Hepatic stellate cell (primary cell): ENCODE results near the gene SLC25A48.

ENCODE experiments used
- DNase-seq: peaks from one replicate; pipeline ENCODE4 v3.0.0; 2011; ENCODE audit warnings: low spot score

Gene SLC25A48

DNA sequence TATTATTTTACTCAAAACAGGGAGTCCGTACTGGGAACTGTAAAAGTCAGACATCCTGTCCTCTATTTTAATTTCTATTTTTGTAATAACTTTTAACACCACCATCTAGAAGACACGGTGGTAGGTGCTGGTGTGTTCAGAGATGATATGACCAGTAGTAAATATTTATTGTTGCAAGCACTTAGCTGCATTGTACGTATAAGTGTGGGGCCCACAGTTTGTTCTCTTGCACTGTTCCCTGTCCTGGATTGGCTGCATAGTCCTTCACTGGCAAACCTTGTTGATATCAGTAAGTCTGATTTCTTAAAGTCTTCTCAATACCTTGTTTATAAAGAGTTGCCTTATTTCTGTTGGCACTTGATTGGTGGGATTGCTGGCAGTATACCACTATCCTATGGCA, 85.7 kb downstream of the SLC25A48 start:
- no peak for DNase-seq

DNA sequence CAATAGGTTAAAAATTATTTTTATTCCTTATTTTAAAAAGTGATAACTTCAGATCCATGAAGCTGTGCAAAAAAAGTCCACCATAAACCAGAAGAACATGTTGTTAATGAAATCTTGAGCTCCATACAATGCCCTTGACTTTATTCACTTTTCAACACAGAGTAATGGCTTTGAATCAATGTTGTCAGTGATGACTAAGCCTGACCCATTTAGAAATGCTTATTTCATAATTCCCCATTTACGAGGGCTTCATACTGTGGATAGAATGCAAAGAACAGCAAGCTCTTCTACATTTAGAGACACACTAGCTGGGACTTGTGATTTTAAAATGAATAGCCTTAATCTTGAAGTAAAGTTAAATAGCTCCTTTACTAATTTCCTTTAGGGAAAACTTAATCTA, 86.9 kb downstream of the SLC25A48 start:
- DNase-seq, result no peak

DNA sequence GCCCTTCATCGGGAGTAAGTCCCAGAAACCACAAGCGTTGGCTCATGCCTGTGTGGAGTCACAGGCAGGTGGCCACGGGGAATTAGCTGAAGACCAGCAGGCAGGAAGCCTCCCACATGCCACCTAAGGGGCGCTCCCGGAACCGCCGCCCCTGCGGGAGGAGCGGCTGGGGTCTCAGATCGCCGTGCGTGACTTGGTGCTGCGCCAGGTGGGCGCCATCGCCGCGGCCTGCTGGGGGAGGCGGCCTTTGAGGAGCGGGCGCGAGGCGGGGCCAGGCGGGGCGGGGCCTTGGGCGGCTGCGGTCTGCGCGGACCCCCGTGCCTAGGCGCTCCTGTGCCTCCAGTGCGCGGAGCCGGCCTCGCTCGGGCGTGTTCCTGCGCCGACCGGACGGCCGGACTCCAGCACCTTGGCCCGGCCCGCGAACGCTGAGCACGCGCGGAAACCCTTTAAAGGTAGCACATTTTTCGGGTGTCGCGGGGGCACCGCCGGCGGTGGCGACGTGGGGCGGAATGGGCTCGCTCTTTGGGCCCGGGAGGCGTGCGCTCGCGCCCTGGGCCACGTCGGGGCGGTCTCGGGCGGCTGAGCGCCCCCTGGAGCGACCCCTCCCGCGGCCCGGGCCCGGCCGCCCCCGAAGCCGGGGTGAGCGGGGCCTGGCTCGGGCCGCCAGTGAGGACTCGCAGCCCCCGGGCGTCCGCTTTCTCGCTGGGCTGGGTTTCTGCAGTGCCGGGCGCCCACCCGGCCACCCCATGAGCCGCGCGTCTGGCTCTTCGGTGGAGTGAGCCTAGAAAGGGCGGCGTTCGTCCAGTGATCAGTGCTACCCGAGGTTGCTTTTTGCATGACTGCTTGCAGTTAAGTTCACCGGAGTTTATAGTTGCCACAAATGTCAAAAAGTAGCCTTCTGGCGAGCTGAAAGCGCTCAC, 95.8 kb downstream of the SLC25A48 start:
- no peak for DNase-seq

DNA sequence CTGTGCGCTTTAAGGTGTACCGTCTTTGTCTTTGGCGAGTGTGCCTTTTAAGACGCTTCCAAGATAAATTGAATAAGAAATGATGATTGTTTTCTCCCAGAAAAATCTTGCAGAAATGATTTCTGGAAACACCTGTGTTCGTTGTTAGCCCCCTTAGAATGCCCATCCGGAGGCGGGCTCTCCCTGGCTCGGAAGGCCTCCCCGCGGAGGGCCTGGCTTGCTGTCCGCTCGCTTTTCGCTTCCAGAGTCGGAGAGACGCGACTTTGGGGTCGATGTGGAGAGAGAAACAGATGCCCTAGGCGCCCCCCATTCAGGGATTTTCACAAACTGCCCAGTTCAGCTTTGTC, 96.5 kb downstream of the SLC25A48 start:
- DNase-seq, result no peak

DNA sequence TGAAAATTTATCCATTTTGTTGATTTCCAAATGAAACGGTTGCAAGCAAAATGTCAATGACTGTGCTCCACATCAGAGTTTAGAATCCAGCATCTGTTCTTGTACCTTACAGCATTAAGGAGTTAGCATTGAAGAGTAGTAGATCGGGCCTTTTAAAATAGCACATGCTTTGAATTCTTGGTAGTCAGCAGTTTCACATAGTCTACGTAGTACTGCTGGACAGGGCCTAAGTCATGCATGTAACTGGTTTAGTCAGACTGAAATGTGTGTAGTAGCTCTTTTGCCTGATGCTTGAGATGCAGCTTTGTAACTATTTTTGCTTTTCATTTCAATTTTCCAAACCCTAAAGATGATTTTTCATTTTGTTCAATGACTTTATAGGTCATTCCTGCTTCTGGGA, 100.5 kb downstream of the SLC25A48 start:
- DNase-seq, result no peak

DNA sequence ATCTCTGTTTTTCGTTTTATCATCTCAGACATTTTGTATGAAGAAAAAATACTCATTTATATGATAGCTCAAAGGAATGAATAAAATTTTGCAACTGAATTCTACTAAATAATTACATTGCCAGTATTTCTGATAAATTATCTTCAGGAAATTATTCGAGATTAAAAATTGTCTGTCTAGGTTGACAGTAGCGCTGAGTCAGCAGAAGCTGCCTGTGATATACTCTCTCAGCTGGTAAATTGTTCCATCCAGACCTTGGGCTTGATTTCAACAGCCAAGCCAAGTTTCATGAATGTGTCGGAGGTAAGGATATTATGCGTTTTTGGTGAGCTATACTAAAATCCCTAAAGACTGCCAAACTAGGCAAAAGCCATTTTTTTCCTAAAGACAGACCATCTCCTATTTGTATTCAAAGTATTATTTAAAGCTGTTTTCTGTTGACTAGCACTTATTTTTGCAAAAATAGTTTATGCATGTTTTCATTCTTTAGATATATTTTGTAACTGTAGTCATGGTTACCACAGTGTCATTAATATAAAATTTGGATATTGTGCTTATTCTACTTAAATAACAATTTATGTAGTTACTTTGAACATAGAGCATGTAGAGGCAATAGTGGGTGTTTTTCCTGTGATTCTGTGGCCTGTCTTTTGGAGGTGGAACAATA, 102.9 kb downstream of the SLC25A48 start:
- no peak for DNase-seq
